Endothelial cell of umbilical vein (primary cell): ENCODE measurements around the gene UNC5C. TPM values are rescaled to one million over a fixed set of nuclear protein-coding genes. Genes with fewer than 3 reads are reported as not detected.

Experiments
- BruUV-seq: library from RNA; stranded (reverse); fragments of 400-500 nt; replicated peaks from 2 replicates; lab custom pipeline; 2021; lab: Mats Ljungman, UMichigan
- CTCF ChIA-PET: fragments of 300-600, 350-600 bp; sonication (Branson Sonifier 250); formaldehyde crosslinking; loops from one replicate; lab custom pipeline; 2021; ENCODE audit warnings: antibody characterized with exemption, inconsistent platforms; lab: Charles Lee
- POLR2A ChIA-PET: fragments of 300-600, 350-600 bp; sonication (Branson Sonifier 250); formaldehyde crosslinking; loops from one replicate; lab custom pipeline; 2021; ENCODE audit warnings: antibody characterized with exemption, inconsistent platforms; lab: Charles Lee
- DNase-seq: peaks from one replicate; pipeline ENCODE4 v3.0.0-alpha.2; 2011; ENCODE audit warnings: low read depth, low spot score
- FAIRE-seq: peaks from 2 replicates; lab custom pipeline; 2011; peaks lifted over from hg19 to GRCh38; lab: Jason Lieb, UNC
- H2AFZ ChIP-seq: 2 replicates; pipeline ENCODE4 v1.6.0; 2012; ENCODE audit warnings: low read depth, low read length, control low read depth, inconsistent platforms
- H3K27ac ChIP-seq: 2 replicates; pipeline ENCODE4 v1.5.1; 2011; ENCODE audit warnings: low read depth, mild to moderate bottlenecking, control low read depth, low read length, moderate library complexity; ENCODE audit not compliant: insufficient read depth
- H3K27me3 ChIP-seq, 2 experiments: 2 replicates each; pipeline versions ENCODE4 v1.6.0 to v1.6.1; 2011; ENCODE audit warnings: low read length in 2 of 2, mixed read lengths in 1 of 2; ENCODE audit not compliant: control insufficient read depth in 2 of 2, insufficient read depth in 2 of 2
- H3K36me3 ChIP-seq, 2 experiments: 2 replicates in 1 of 2; 3 replicates in 1 of 2; pipeline ENCODE4 v1.5.1; 2011; ENCODE audit warnings: low read length in 2 of 2, mild to moderate bottlenecking in 1 of 2, moderate library complexity in 1 of 2; ENCODE audit not compliant: control insufficient read depth in 2 of 2, insufficient read depth in 2 of 2; ENCODE audit errors: extremely low read depth in 1 of 2
- H3K4me1 ChIP-seq: 3 replicates; pipeline ENCODE4 v1.5.1; 2011; ENCODE audit warnings: mild to moderate bottlenecking, low read length; ENCODE audit not compliant: control insufficient read depth, insufficient read depth; ENCODE audit errors: extremely low read depth
- H3K4me2 ChIP-seq: 2 replicates; pipeline ENCODE4 v1.6.1; 2011; ENCODE audit warnings: low read length, control low read depth, mixed read lengths; ENCODE audit not compliant: insufficient read depth
- H3K4me3 ChIP-seq, 3 experiments: fragments of 200-600 bp in 1 of 3; sonication (generic), shearing (Covaris generic) in 1 of 3; replicated peaks in 1 of 3; 2 replicates each; pipeline ENCODE4 v1.5.1; 2011 to 2016; ENCODE audit warnings: control low read depth in 3 of 3, low read length in 3 of 3, mild to moderate bottlenecking in 2 of 3, inconsistent platforms in 1 of 3, low read depth in 1 of 3, moderate library complexity in 1 of 3; ENCODE audit not compliant: insufficient read depth in 1 of 3
- H3K79me2 ChIP-seq: 2 replicates; pipeline ENCODE4 v1.6.0; 2012; ENCODE audit warnings: low read length, inconsistent platforms; ENCODE audit not compliant: control insufficient read depth, insufficient read depth
- H3K9ac ChIP-seq: replicated peaks from 2 replicates; pipeline ENCODE3; 2011; ENCODE audit warnings: low read length, control low read depth; ENCODE audit not compliant: insufficient read depth; ENCODE audit errors: extremely low read depth
- H3K9me1 ChIP-seq: replicated peaks from 3 replicates; pipeline ENCODE4 v1.6.0; 2011; ENCODE audit warnings: mild to moderate bottlenecking, low read length; ENCODE audit not compliant: control insufficient read depth, insufficient read depth; ENCODE audit errors: extremely low read depth
- H3K9me3 ChIP-seq: replicated peaks from 2 replicates; pipeline ENCODE4 v1.5.1; 2012; ENCODE audit warnings: low read length, inconsistent platforms; ENCODE audit not compliant: control insufficient read depth, insufficient read depth
- H4K20me1 ChIP-seq: replicated peaks from 2 replicates; pipeline ENCODE3; 2011; ENCODE audit warnings: mild to moderate bottlenecking, low read length; ENCODE audit not compliant: control insufficient read depth, insufficient read depth; ENCODE audit errors: extremely low read depth
- EZH2 ChIP-seq: IDR thresholded peaks from 2 replicates; pipeline ENCODE4 v1.6.1; 2012; ENCODE audit warnings: borderline replicate concordance, low read depth, mild to moderate bottlenecking, moderate library complexity, low read length, inconsistent platforms; ENCODE audit not compliant: severe bottlenecking
- FOS ChIP-seq: IDR thresholded peaks from 2 replicates; pipeline ENCODE4 v1.6.1; 2011; ENCODE audit warnings: mild to moderate bottlenecking, low read length, moderate library complexity, borderline replicate concordance; ENCODE audit not compliant: insufficient read depth
- GATA2 ChIP-seq: IDR thresholded peaks from 2 replicates; pipeline ENCODE4 v1.7.0; 2011; ENCODE audit warnings: low read depth, mild to moderate bottlenecking, moderate library complexity, mixed read lengths, low read length; ENCODE audit not compliant: insufficient read length, insufficient read depth
- JUN ChIP-seq: IDR thresholded peaks from 2 replicates; pipeline ENCODE4 v1.6.1; 2011; ENCODE audit warnings: borderline replicate concordance, low read depth; ENCODE audit not compliant: insufficient read length, insufficient read depth
- MAX ChIP-seq: IDR thresholded peaks from 2 replicates; pipeline ENCODE4 v1.6.1; 2011; ENCODE audit not compliant: insufficient read depth, insufficient read length
- MYC ChIP-seq: IDR thresholded peaks from one replicate; pipeline ENCODE4 v1.6.1; 2011; ENCODE audit warnings: mild to moderate bottlenecking, low read depth, low read length
- POLR2A ChIP-seq: IDR thresholded peaks from 2 replicates; pipeline ENCODE4 v1.6.1; 2012; ENCODE audit warnings: low read depth, mild to moderate bottlenecking, control low read depth, low read length
- POLR2AphosphoS5 ChIP-seq: IDR thresholded peaks from 2 replicates; pipeline ENCODE4 v1.6.1; 2012; ENCODE audit warnings: low read depth, mild to moderate bottlenecking, control low read depth, low read length, moderate library complexity; ENCODE audit not compliant: insufficient read depth
- dilution Hi-C: fragments of 300-500 bp; cut with MboI; formaldehyde crosslinking; loops from one replicate; pipeline ENCODE4 v1.15.0; 2019; ENCODE audit warnings: low sequenced_read_pairs; ENCODE audit not compliant: extremely low pct_ligation_motif_present
- intact Hi-C: fragments of 100-400 bp; cut with micrococcal nuclease; formaldehyde crosslinking; loops from one replicate; pipeline ENCODE4 v1.10.0; 2022
- polyA plus RNA-seq, 4 experiments: library from polyadenylated mRNA; depleted of rRNA in 3 of 4; stranded (reverse) in 3 of 4; unstranded in 1 of 4; fragments of >200 nt; gene quantifications; 2 replicates each; pipeline versions ENCODE4 v1.2.1 to v1.2.3, GENCODE V29; 2011 to 2012; ENCODE audit warnings: missing spikeins in 1 of 4
- total RNA-seq: library from RNA; stranded (reverse); gene quantifications from 2 replicates; pipeline ENCODE4 v1.2.3, GENCODE V29; 2021
- TF ChIP-seq, protein P1 (sequence below), 2 donors: IDR thresholded peaks; 1 replicate in 1 of 2; 2 replicates in 1 of 2; pipeline ENCODE4 v1.5.1; 2011; ENCODE audit warnings: low read length in 2 of 2, mild to moderate bottlenecking in 2 of 2, moderate library complexity in 2 of 2, control low read depth in 1 of 2, inconsistent platforms in 1 of 2, low read depth in 1 of 2; ENCODE audit not compliant: insufficient read depth in 1 of 2; ENCODE audit errors: extremely low read depth in 1 of 2

Gene UNC5C
- total and polyA plus RNA-seq, 2 donors (not counting 3 experiments of a cell fraction or from before 2014, with no cell fraction given) = 0.44 to 0.53 TPM

- Histone ChIP-seq H3K79me2 (no peaks in the 10 kb centered on the region), H3K36me3 (no peaks in the 10 kb centered on the region), H3K4me1 (no peaks in the 10 kb centered on the region), H3K27ac (no peak overlapping the region), H3K9ac (no peak overlapping the region), H3K27me3 (no peaks in the 10 kb centered on the region), H3K9me3 (no peaks in the 10 kb centered on the region), H2AFZ (peak overlapping the region; percentile 43), H3K9me1 (no peaks in the 10 kb centered on the region), H4K20me1 (no peaks in the 10 kb centered on the region), H3K4me2 (no peak overlapping the region), H3K4me3 (no peak overlapping the region)
- dilution Hi-C loops = no loop called here
- TF ChIP-seq GATA2 (no peak), EZH2 (no peak), MAX (no peak), JUN (no peak), POLR2AphosphoS5 (no peak), MYC (no peak), POLR2A (no peak), FOS (no peak)
- TF ChIP-seq, protein P1, sequence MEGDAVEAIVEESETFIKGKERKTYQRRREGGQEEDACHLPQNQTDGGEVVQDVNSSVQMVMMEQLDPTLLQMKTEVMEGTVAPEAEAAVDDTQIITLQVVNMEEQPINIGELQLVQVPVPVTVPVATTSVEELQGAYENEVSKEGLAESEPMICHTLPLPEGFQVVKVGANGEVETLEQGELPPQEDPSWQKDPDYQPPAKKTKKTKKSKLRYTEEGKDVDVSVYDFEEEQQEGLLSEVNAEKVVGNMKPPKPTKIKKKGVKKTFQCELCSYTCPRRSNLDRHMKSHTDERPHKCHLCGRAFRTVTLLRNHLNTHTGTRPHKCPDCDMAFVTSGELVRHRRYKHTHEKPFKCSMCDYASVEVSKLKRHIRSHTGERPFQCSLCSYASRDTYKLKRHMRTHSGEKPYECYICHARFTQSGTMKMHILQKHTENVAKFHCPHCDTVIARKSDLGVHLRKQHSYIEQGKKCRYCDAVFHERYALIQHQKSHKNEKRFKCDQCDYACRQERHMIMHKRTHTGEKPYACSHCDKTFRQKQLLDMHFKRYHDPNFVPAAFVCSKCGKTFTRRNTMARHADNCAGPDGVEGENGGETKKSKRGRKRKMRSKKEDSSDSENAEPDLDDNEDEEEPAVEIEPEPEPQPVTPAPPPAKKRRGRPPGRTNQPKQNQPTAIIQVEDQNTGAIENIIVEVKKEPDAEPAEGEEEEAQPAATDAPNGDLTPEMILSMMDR (IDR thresholded peaks at IDR 0.05; ENCODE audit: extremely low read depth in 1 of 2, insufficient read depth in 1 of 2, low read depth in 1 of 2, low read length in 2 of 2) = no peak
- FAIRE-seq = no peak
- POLR2A ChIA-PET = no interaction called here
- no peak for DNase-seq
- intact Hi-C loops = no loop called here
- BruUV-seq = no TSS peak
- CTCF ChIA-PET = no interaction called here
These were observed 126.9 kb downstream of the UNC5C start for GRCh38 chr4:95421869-95422268.
